Inflammatory macrophage treated with lipopolysaccharide for 1 hour (primary cell): ENCODE results near the gene RPL21.
"Not testable (repeated sequence)": the region's sequence is repeated elsewhere in the genome, so short reads cannot be mapped to it uniquely, and the experiment has no call there.

Experiments
- DNase-seq, 2 donors: peaks; one replicate each; pipeline ENCODE4 v3.0.0-alpha.2; 2020 to 2022

RPL21 gene

DNA sequence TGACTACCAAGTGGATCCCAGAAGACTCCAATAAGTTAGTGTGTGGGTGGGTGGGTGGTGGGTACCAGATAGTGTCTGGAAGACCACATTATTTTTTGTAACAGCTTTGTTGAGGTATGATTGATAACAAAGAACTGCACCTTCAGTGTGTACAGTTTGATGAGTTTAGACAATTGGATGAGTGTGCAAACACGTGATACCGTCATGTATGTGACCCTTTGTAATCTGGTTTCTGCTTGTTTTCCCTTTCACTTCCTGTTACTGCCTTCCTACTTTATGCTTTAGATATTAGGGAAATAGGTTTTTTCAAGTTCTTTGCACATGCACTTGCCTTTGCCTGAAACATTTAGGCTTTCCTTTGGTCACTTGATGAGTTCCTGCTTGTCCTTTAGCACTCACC, 8.5 kb downstream of the RPL21 start:
- DNase-seq: peak; percentile 69 to 79

DNA sequence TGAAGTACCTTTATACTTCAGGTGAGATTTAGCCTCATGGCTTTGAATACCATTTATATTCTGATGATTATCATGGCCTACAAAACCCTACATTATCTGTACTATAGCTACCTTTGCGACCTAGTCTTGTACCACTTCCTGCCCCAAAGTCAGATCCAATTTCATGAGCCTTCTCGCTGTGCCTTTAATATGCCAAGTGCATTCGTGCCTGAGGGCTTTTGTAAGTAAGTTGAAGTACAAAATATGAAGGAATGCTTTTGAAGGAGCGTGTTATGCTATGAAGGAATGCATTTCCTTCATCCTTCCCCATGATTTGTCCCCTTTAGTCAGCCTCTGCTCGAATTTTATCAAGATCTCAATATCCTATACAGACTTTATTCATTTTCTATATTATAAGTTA, 10.0 kb downstream of the RPL21 start:
- DNase-seq: no peak

GRCh38 chr13:27263438-27263837, 12.1 kb downstream of the RPL21 start:
- no peak for DNase-seq

DNA sequence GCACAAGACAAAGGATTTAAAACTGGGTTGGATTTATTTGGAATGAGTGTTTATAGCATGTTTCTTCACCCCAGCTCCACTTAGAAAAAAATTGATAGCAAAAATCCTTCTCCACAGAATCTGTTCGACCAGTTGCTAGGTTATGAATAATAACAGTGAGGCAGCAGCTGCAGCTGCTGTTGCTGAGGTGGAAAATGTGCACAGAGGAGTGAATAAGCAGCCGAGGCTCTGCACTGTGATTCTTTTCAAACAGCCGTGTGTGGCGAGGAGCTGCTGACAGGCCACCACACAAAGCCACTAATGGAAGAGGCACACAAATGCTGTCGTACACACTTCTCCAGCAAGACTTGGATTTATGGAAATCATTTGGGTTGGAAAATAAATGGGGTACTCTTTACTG, 12.8 kb downstream of the RPL21 start:
- no peak for DNase-seq

- DNase-seq: no peak
Observed at GRCh38 chr13:27264648-27265047, 13.3 kb downstream of the RPL21 start.

- DNase-seq: peak; percentile 87 to 94
Observed at GRCh38 chr13:27266917-27267316, 15.6 kb downstream of the RPL21 start.

GRCh38 chr13:27267596-27267995, 16.2 kb downstream of the RPL21 start:
- DNase-seq: peak; percentile 51 to 70

GRCh38 chr13:27269114-27269665, 17.8 kb downstream of the RPL21 start:
- DNase-seq: no peak

GRCh38 chr13:27270594-27271520, 19.5 kb downstream of the RPL21 start, which contains the start of gene RASL11A:
RASL11A (plus strand) TSS chr13:27270830; CDS start chr13:27270945, 115 bp downstream.
- peak; percentile 84 to 90 for DNase-seq

GRCh38 chr13:27271570-27272096, 20.3 kb downstream of the RPL21 start:
- DNase-seq: no peak

DNA sequence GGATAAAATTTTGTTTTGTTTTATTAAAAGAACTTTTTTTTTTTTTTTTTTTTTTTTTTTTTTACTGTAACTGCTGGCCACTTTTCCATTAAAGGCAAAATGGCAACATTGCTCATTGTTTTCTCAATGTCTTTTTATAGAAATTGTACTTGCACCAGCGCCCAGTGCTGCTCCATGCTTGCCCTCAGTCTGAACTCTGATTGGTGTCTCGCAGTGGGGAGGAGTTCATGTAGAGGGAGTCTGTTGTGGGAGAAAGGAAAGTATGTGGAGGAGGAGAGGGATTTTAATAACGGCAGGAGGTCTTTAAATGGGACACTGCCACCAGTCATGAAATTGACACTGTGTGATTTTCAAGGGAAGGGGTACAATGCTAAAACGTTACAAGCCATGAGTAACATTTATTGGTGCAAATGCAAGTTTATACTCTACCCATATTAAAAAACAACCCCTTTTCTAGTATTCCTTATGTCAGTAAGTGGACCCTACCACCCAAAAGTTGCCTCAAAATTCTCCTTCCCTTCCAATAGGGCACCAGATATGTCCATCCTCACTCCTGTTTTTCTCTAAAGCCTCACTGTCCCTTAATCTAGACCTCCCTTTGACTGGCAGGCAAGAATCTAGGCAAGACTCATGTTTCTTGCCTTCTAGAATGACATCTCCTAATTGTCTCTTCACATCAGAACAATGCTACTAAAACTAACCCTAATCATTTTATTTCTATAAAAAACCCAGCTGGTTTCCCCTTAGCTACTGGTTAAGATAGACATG, 22.5 kb downstream of the RPL21 start:
- no peak for DNase-seq

- no peak for DNase-seq
Observed at GRCh38 chr13:27274631-27275030, 23.3 kb downstream of the RPL21 start.

DNA sequence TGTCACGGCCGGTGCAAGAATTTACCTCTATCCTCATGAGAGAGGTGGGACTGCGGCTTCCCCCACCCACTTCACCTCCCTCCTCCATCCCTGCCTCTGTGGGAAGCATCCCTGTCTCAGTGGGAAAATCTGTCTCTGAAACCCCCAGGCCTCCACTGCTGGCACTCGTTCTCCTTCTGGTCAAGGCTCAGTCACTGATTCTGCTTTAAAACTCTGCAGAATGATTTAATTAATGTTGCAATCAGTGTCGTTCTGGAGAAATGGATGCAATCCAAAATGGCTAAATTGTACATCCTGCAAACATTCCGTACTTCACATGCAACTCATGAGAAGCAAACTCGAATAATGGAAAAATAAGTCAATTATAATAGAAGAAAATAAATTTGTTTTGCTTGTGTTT, 24.8 kb downstream of the RPL21 start:
- DNase-seq: no peak

GRCh38 chr13:27279506-27279905, 28.1 kb downstream of the RPL21 start:
- DNase-seq: no peak

DNA sequence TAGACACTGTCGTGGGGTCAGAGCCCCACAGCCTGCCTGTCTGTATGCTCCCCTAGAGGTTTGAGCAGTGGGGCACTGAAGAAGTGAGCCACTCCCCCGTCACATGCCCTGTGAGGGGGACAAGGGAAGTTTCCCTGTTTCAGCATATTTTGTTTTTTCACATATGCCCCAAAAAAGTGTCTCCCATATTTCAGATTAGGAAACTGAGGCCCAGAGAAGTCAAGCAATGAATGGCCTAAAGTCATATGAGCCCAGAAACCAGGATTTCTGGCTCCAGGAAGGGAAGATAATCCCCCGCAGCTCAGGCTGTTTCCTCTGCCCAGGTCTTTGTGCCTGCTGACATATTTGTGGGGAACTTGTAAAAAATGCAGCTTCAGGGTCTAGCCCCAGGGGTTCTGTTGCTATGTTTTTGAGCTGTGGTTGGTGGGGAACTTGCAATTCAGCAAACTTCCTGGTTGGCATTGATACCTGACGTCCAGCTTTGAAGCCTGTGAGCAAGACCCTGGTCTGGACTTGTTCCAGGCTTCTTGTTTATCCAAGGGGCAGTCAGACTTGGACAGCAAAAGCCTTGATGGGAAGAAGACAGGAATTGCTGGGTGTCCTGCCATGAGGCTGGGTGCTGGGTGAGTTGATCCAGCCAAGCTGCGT, 28.8 kb downstream of the RPL21 start:
- no peak for DNase-seq

DNA sequence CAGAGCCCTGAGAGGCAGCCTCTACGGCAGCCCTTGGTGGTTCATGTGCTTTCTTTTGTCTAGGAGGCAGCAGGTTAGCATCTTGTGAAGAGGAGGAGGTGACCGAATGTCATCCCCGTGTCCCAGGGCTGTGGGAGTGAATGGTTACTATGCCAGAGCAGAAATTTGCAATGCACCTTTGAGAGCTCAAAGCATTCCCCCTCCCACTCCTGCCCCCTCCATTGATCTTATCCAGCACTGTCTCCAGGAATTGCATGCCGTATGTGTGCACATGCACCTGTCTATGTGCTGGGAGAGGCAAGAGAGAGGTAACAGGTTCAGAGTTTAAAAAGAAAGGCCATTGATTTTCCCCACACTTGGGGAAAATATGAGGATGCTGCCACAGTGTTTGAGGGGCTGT, 29.5 kb downstream of the RPL21 start:
- no peak for DNase-seq

DNA sequence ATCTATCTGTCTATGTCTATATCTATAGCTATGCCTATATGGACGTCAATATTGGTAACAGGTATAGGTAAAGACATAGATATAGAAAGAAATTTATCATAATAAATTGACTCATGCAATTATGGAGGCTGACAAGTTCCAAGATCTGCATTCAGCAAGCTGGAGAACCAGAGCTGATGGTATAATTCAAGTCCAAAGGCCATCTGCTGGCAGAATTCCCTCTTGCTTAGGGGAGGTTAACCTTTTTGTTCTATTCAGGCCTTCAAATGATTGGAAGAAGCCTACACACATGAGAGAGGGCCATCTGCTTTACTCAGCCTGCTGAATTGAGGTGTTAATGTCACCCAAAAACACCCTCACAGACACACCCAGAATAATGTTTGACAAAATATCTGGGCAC, 30.1 kb downstream of the RPL21 start:
- DNase-seq: no peak

DNA sequence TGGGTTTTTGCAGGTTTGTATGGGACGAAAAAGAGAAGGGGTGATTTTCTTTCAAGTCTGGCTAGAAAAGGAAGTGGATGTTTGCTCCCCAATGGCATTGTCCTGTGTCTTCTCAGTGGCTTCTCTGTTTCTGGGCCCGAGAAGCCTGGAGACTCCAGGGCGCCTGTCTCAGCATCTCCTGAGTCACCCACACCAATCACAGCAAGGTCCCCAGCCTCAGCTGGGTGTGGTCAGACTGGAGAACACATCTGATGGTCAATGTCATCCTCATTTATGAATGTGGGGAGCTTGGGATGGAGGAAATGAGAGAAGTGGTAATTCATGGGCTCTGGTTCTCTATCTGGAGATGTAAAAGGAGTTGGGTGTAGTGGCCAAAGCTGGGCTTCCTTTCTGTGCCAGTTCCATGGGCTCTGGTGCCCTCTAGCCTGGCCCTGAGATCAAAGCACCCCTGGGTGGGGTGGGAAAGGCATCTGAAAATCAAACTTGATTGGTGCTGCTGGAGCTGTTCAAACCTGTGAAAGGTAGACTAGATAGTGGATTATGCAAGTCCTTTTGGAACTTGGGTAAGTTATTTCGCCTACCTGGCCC, 32.6 kb downstream of the RPL21 start:
- peak; percentile 41 to 51 for DNase-seq

DNA sequence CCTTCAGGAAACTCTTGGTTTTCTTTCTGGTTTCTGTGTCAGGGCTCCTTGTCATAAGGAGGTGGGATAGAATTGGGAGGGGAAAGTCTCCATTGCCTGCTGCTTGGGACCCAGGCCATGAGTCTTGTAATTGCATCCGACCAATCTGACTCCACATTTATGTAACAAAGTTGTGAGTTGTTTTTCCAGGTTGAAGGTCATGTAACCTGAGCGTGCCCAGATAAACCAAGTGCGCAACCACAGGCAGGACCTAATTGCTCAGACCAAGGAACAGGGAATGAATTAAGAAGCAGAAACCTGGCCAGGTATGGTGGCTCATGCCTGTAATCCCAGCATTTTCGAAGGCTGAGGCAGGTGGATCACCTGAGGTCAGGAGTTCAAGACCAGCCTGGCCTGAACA, 37.0 kb downstream of the RPL21 start:
- no peak for DNase-seq

DNA sequence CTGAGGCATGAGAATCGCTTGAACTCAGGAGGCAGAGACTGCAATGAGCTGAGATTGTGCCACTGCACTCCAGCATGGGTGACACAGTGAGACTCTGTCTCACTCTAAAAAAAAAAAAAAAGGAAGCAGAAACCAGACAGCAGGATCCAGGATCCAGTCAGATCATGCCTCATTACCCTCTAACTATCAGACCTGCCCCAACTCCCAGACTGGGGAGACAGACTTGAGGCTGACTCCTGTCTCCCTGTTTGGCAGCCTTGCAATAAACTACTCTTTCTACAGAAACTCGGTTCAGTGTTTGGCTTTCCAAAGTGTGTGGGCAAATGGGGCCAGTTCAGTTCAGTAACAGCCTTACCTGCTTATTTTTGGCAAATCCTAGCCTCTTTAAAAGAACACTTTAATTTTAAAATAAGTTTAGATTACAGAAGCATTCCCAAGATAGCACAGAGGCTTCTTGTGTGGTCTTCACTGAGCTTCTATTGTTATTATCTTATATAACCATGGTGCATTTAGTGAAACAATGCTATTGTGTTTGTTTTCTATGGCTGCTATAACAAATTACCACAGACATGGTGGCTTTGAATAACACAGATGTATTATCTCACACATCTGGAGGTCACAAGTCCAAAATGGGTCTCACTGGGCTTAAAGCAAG, 37.8 kb downstream of the RPL21 start:
- no peak for DNase-seq

GRCh38 chr13:27290715-27291114, 39.4 kb downstream of the RPL21 start:
- DNase-seq: no peak

- not testable (repeated sequence) for DNase-seq
Observed at GRCh38 chr13:27291967-27292366, 40.6 kb downstream of the RPL21 start.
